ENCODE measurements around the gene ERC2.

ERC2 gene

DNA sequence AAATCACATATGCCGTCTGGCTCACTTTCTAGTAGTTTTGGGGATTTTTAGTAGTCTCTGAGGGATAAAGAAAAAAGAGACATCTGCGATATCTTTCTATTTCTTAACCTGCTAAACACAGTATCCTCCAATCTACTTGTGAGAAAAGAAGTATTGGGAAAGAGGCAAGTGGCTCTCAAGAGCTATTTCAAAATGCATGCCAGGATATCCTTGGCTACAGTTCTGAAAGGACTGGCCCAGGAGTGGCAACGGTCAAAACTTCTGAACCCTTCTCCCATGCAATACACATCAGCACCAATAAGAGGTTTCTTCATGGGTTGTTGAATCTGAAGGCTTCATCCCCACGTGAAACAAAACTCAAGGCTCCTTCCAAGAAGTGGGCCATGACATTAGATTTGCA is 777.1 kb downstream of the ERC2 start:
- DNase-seq, result no peak

DNA sequence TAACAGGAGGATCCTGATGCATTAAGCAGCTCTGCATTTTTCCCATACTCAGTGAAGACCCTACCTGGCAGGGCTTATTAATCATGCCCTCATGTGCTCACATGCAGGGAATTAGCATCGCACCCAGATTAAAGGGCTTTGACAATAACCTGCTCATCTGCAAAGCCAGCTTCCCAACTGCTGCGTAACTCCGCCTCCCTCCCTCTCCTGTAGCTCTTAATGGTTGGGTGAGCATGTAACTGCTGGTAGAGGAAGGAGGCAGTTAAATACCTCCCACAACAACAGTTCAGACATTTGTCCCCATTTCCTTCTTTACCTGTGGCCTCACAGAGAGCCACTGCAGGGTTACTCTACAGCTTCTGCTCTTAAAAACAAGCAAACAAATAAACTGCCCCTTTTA is 777.5 kb downstream of the ERC2 start:
- DNase-seq, result no peak

DNA sequence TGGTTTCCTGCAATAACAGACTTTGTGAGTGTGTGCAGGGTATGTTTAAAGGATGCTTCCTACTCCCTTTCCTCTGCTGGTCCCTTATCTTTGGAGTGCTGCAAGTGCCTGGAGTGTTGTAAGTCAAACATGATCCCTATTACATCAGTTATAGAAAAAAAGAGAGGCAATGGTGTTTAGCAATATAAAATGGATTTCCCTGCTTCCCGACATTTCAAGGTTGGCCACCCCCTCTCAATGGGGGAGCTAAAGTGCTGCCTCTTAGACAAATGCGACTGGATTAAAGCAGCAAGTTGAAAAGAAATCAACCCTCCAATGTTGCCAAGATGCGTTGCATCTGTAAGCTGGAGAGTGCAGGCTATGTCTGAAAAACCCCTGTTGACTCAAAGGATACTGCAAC is 778.1 kb downstream of the ERC2 start:
- DNase-seq, result no peak

DNA sequence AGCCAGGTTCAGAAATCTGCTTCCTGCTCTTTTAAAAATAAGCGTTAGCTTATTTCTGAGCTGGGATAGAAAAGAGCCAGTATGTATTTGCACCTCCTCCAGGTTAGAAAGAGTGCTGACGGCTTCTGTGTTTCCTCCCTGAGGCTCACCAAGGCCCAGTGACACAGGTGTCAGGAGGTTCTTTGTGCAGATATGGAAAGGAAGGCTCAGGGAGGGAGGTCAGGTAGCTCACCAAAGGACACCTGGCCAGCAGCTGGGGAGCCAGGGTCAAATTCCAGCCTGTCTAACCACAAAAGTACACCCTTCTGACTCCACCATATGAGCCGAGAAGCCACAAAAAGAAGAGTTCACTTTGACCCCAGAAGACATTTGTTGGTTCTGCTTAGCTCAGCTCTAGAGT is 780.1 kb downstream of the ERC2 start:
- no peak for DNase-seq

DNA sequence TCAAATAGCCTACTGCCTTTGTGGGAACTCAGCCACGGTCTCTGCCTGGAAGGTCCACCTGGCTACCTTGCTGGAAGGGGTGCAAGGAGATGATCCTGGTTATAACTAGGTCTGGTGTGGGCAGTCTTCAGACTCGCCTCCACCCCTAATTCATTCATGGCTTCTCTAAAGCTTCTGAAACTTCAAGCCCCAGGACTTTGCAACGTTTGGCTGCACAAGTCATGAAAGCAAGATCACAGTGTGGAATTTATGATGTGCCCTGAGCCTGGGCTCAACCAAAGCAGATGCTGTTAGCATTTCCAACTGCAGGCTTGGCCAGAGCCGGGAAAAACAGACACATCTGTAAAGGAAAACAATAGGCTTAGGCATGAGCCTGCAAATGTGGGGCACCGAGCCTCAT is 780.7 kb downstream of the ERC2 start:
- DNase-seq, result no peak

DNA sequence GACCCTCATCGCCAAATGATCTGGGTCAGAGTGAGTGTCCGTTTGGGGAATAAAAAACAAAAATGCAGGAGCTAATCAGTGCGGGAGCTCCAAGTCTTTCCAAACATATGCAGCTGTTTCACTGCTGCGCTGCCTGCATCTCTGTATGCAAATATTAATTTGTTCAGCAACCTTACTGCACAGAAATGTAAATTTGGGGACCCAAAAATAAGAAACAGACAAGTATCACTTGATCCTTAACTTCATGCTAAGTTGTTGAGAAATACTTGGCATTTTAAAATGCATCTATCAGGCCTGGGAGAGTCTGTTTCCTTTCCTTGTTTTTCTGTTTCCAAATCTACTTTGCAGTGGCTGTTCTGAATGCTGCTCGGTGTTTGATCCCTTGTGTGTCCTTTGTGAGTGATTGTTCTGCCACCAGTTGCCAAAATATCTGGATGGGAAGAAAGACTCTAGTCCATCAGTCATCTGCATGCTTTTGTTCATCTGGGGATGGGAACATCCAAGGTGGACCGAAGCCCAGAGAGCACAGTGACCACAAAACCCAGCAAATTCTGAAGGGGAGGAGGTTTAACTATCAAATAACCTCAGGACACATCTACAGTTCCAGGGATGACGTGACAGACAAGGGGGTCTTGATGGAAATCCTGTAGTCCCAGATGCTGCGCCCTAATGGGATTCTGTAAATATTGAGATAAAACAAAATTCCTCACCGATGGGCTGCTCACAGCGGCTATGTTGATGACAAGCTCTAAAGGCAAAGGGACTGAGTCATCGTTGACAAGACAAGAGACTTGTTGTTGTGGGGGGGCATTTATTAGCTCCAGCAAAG is 781.6 kb downstream of the ERC2 start:
- DNase-seq, result no peak

DNA sequence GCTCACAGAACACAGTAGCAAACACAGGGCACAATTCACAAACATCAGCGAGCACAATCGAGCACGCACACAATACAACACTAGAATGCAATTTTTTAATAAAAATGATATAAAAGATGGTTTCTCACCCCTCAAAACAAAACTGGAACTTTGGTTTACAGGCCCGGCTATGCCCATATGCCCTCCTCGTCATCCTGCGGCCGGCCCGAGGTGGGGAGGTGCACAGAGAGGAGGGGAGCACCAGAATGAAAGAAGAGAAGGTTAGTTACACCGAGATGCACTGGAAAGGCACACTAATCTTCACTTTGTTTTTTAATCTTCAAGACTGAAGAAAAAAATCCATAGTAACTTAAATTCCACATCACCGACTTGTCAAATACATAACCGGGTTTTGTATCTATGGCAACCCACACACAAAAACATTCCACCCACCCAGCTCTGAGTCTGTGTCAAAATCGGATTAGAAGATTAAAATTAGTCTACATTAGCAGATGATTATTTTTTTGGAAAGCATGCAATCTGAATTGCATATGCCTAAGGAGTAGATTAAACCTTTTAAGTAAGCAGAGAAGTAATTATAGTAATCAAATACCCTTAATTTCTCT is 784.5 kb downstream of the ERC2 start:
- DNase-seq, result no peak

DNA sequence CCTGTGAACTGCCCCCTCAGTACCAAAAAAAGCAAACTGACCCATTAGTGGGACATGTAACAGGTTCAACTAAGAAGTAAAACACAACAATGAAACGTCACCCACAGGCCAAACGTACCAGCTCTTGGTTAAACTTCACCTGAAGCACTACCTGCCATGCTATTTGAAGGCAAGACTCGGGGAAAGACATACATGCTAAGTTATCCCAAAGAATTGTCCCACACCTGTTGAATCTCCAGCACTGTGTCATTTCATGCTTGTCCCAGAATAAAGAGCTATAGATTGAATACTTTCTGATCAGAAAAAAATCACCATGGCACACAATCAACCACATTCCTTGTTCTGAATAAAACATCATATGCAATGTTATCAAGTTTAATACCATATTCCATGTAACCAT is 785.8 kb downstream of the ERC2 start:
- DNase-seq, result no peak

DNA sequence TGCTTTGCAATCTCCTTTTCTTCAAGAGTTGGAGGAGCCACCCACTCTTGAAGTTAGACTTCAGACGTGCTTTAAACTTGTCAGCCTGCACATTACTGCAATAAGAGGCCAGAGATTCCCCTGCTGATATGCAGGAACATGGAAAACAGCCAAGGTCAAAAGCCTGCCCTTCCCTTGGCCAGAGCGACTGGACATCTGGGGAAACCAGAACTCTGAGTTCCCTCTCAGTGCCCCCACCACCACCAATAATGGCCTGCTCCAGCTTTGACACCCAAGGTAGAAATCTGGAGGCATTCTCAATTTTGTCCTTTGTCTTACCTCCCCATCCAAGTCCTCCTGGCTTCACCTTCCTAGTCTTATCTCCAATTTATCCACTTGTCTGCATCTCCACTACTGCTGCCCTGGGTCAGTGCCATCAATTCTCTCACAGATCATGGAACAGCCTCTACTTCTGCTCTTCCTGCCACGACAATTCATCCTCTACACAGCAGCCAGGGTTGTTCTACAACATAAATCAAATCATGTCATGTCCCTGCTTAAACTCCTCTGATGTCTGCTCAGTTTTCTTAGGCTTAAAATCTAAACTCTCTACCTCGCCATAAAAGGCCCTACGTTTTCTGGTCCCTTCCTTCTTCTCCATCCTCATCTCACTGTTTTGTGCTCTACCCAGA is 789.6 kb downstream of the ERC2 start:
- DNase-seq, result no peak

DNA sequence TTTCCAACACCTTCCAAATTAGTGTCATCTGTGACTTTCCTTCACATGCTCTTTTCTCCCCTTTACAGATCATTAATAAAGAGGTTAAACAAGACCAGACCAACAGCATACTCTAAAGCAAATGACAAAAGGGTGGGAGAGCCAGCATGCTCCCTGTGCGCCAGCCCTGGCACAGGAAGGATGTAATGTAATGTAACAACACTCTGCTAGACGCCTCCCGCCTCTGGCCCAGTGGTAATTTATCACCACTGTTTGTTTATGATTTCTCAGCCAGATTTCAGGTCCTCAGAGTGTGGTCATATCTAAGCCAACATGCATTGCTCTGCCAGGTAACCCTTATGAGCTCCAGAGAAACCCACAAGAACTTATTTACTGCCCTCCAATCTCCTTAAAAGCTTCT is 791.6 kb downstream of the ERC2 start:
- DNase-seq, result no peak

DNA sequence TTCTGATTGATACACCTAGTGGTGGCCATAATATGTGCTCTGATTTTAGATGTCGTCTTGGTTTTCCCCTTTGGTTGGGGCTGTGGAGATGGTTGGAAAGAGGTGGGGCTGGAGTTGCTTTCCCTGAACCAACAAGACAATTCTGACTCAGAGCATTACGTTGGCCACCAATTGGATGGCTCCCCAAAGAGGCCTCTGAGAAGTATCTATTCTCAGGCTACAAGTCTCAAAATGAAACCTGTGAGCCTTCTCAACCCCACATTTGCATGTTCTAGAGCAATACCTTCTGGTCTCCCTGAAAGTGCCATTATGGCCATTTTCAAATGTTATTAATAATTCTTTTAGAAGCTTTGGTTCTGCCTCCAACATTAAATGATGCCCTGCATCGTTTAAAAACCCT is 792.8 kb downstream of the ERC2 start:
- DNase-seq, result no peak

DNA sequence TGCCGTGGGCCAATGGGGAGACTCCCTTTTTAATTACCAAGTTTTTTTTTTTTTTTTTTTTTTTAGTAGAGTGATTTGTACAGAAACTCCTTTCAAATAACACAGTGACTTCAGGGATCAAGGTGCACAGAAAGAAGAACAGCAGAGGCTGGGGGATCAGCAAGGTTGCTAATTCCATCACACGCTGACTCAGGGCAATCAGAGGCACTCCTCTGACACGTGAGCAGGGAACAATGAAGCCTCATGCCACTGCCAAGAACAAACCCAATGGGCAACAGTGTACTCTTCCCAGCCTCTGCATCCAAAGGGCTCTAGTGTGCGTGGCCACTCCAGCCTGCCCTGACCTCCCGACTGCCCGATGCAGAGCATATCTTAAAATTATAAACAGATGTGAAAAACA is 794.5 kb downstream of the ERC2 start:
- DNase-seq, result no peak

DNA sequence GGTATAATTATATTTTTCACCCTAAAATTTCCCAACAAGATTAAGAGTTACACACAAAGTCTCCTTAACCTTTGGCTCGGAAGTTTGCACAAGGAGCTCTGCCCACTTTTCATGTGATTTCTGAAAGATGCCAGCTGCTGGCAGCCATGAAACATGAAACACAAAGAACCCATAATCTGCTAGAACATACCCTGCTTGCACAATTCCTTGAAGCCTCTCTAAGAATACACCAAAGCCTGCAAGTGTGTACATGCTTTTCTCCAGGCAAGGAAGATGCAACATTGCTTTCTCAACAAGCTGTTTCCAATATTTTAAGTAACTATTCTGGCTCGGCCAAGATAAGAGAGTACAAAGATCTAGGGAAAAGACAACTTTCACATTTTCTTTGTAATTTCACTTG is 799.1 kb downstream of the ERC2 start:
- no peak for DNase-seq

DNA sequence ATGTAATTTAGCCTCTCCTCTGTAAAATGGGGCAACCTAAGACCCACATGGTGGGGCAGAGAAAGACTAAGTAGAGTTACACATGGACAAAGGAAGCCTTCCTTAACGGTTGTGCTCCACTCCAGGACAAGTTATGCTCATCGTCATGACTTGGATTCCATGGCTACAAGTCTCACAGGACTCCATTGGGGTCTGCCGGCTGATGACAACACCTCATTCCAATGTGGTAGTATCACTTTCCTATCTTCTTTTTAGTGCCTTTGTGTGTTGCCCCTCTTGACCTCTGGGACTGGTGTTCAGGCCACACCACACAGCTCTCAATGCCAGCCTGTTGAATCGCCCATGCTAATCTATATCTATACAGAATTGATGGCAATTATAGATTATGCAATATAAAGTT is 799.9 kb downstream of the ERC2 start:
- DNase-seq, result no peak

DNA sequence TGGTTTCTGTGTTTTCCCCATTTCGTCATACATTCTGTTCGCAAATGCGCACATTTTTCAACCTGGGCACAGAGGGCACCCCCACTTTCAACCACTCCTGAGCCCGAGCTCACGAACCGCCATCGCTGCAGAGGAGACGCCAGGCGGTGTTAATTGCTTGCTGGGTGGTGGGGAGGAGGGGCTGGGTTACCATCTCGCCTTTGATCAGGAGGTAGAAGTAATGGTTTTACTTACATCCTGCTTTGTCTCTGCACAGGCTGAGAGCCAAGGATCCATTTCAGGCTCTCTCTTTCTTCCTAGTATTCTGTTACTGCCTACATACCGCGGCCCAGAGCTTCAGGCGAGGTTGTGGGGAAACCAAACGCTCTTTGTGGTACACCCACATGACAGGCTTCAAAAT is 803.9 kb downstream of the ERC2 start:
- peak; percentile 19 for DNase-seq

DNA sequence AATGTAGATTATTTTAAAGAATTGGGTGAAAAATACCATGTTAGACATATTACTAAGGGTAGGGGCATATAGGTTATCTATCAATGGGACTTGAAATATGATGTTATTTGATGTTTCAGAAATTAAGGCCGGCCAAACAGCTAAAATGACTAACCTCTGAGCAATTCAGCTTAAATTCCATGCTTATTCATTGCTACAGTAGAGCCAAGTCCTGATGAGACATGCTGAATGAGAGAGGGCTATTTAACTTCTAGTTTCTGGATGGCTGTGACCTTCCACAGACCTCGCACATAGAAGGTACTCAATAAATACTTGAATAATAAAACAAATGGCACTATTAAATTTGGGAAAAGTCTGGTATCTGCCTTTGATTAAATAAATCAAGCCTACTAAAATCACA is 805.6 kb downstream of the ERC2 start:
- DNase-seq, result no peak

DNA sequence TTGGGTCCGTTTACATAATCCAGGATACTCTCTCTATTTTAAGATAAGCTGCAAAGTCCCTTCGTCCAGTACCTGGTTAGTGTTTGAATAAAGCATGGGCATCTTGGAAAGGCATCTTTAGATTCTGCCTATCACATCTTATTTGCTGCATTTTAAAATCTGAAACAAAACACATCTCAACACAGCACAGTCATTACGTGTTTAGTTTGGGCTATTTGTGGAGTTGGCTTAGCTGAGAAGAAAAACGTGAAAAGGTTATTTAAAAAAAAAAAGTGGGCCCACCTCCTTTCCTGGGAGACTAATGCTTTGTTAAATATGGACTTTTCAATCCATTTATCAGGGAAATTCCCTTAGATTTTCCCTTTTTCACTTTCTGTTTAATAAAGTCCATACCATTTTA is 806.7 kb downstream of the ERC2 start:
- DNase-seq, result no peak

DNA sequence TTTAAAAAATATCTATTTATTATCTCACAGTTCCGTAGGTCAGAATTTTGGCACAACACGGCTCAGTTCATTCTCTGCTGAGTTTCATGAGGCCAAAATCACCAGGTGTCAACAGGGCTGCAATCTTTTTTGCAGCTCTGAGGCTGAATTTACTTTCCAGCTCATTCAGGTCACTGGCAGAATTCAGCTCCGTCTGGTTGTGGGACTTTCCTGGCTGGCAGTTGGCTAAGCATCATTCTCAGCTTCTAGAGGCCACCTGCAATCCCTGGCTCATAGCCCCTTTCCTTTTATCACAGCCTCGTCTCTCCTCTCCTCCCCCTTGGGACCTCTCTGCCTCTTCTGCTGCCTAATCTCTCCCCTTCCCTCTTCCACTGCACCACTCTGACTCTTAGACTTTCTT is 807.1 kb downstream of the ERC2 start:
- no peak for DNase-seq

DNA sequence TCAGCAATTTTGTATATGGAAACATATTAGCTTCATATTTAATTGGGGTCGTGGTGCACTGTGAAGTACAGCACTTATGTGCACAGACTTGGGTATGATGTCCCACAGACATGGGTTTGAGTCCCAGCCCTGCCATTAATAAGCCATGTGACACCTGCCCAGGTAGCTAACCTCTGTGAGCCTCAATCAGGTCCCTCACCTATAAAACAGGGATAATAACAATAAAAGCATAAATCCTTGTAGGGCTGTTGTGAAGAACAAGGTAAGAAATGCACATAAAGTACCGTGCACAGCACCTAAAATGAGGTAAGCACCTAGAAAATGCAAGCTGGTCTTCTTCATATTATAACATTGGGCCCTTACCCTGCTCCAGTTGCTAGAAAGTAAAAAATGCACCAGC is 807.6 kb downstream of the ERC2 start:
- no peak for DNase-seq

DNA sequence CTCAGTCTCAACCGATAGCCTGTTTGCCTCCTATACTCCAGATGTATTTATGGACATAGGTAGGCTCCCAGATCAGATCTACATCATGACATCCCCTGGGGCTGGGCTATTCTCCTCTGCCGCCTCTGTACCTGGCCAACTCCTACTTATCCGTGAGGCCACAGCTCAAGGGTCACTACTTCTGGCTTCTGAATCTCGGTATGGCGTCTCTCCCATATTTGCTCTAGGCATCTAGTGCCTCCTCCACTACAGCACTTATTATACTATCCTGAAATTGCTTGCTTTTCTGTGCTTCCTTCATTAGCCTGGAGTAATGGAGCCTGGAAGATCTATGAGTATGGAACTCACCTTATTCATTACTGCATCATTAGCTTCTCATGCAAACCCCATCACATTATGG is 808.6 kb downstream of the ERC2 start:
- no peak for DNase-seq

DNA sequence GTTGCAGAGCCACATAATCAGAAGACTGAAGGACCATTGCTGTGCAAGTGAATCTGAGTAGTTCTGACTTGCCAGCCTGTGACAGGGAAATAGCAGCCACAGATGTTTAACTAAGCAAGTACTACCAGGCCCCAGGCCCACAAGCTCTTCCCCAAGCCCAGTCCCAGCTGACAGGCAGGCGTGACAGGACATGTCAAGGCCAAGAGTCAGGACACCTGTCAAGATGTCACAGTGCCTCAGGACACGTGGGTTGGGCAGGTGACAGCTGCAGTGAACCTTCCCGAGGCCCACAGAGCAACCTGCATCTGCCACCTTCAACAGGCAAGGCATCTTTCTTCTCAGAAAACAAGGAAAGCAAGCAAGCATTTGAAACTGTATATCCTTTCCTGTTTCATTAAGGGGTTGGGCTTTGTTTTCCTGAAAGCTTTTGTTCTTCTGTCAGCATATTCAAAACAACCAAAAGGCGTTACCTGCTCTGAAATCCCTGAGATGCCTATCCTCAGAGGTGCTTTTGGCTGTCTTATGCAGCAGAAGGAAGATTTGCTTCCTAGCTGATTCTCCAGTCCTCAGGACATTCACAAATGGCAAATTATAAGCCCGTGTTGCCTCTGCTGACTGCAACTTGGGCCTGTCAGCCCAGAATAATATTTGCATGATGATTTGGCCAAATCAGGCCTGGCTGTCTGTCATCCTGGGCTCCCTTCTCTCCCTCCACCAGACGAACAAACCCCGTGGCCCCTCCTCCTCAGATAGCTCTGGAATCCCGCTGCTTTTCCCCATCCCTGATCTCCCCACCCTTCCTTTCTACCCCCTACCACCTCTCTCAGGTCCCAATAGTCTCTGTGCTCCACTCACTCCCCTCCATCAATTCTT is 809.3 kb downstream of the ERC2 start:
- no peak for DNase-seq

DNA sequence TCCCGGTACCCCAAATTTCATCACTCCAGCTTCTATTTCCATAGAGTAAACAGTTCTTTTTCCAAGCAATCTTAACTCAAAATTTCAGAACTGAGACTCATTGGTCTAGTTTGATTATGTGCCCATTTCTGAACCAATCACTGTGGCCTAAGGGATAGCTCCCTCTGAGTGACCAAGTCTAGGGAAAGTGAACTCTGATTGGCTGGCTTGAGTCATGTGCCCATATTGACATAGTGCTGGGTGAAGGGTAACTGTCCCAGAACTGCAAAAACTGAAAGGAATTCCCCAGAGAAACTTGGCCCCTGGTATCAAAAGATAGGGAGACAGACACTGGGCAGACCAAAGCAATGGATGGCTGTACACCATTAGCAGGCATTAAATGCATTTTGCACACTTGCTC is 810.0 kb downstream of the ERC2 start:
- no peak for DNase-seq

DNA sequence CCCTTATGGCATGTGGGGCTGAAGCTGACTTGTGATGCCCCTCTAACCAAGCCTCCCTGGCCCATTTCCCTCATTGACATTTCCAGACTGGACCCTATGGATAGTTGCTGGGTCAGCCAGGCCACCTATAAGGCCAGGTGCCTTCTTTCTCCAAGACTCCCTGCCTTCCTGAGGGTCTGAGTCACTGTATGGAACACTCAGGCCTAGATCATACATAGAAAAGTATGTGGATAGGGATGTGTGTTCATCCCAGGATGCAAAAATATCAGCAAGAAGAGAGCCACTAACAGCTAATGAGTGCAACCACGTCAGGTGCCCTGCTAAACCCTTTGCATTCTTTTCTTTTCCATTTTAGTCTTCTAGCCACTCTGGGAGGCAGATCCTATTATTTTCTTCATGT is 812.7 kb downstream of the ERC2 start:
- DNase-seq, result no peak
